SK-N-SH treated with all-trans-retinoic acid at 6 μM for 48 hours (cell line): ENCODE measurements around the gene TPPP.

Experiments
- ATAC-seq: fragments of 200-7000 bp; cut with Tn5 transposase; 3 replicates; pipeline ENCODE4 v1.9.1; 2020; ENCODE audit warnings: mild to moderate bottlenecking, moderate library complexity
- BACH2 ChIP-seq: fragments of 250-450 bp; sonication (Bioruptor Pico); IDR thresholded peaks from 2 replicates; pipeline ENCODE4 v1.9.0; 2021; ENCODE audit warnings: mild to moderate bottlenecking, borderline replicate concordance
- CSDC2 ChIP-seq: fragments of 250-450 bp; sonication (Bioruptor Pico); IDR thresholded peaks from 2 replicates; pipeline ENCODE4 v1.5.0; 2020; ENCODE audit warnings: mild to moderate bottlenecking, moderate library complexity
- ESRRG ChIP-seq: fragments of 250-450 bp; sonication (Bioruptor Pico); IDR thresholded peaks from 2 replicates; pipeline ENCODE4 v1.6.1; 2021; ENCODE audit warnings: mild to moderate bottlenecking
- OSR1 ChIP-seq: fragments of 250-450 bp; sonication (Bioruptor Pico); IDR thresholded peaks from 2 replicates; pipeline ENCODE4 v1.8.0; 2022; ENCODE audit warnings: moderate library complexity, mild to moderate bottlenecking, inconsistent platforms
- PPARA ChIP-seq: fragments of 250-450 bp; sonication (Bioruptor Pico); IDR thresholded peaks from 2 replicates; pipeline ENCODE4 v1.5.0; 2020; ENCODE audit warnings: mild to moderate bottlenecking, borderline replicate concordance
- RARB ChIP-seq: fragments of 250-450 bp; sonication (Bioruptor Pico); IDR thresholded peaks from 2 replicates; pipeline ENCODE4 v1.8.0; 2021; ENCODE audit warnings: mild to moderate bottlenecking, moderate library complexity
- SNAI2 ChIP-seq: fragments of 250-450 bp; sonication (Bioruptor Pico); IDR thresholded peaks from 2 replicates; pipeline ENCODE4 v1.5.0; 2020; ENCODE audit warnings: mild to moderate bottlenecking, moderate library complexity
- TCF4 ChIP-seq: fragments of 250-450 bp; sonication (Bioruptor Pico); IDR thresholded peaks from 2 replicates; pipeline ENCODE4 v1.8.0; 2021; ENCODE audit warnings: mild to moderate bottlenecking, moderate library complexity, borderline replicate concordance
- TOX ChIP-seq: fragments of 250-450 bp; sonication (Bioruptor Pico); IDR thresholded peaks from 2 replicates; pipeline ENCODE4 v1.8.0; 2021; ENCODE audit warnings: mild to moderate bottlenecking, moderate library complexity, borderline replicate concordance
- ZC3H10 ChIP-seq: fragments of 250-450 bp; sonication (Bioruptor Pico); IDR thresholded peaks from 2 replicates; pipeline ENCODE4 v1.5.1; 2021; ENCODE audit warnings: mild to moderate bottlenecking, moderate library complexity
- ZFP3 ChIP-seq: fragments of 250-450 bp; sonication (Bioruptor Pico); IDR thresholded peaks from 2 replicates; pipeline ENCODE4 v1.5.0; 2020; ENCODE audit warnings: mild to moderate bottlenecking, moderate library complexity
- ZFP30 ChIP-seq: fragments of 450-650 bp; formaldehyde crosslinking; IDR thresholded peaks from 2 replicates; pipeline ENCODE4 v1.5.0; 2022; ENCODE audit warnings: mild to moderate bottlenecking, moderate library complexity
- ZNF565 ChIP-seq: fragments of 450-650 bp; formaldehyde crosslinking; conservative IDR thresholded peaks from 2 replicates; pipeline ENCODE4 v1.5.0; 2020; ENCODE audit warnings: low read depth, mild to moderate bottlenecking, moderate library complexity
- ZNF70 ChIP-seq: fragments of 450-650 bp; formaldehyde crosslinking; IDR thresholded peaks from 2 replicates; pipeline ENCODE4 v1.5.0; 2020; ENCODE audit warnings: mild to moderate bottlenecking, moderate library complexity
- ZNF8 ChIP-seq: fragments of 450-650 bp; formaldehyde crosslinking; IDR thresholded peaks from 2 replicates; pipeline ENCODE4 v1.5.0; 2020; ENCODE audit warnings: mild to moderate bottlenecking, moderate library complexity
- TF ChIP-seq, protein P1 (sequence below): fragments of 250-450 bp; sonication (Bioruptor Pico); IDR thresholded peaks from 2 replicates; pipeline ENCODE4 v1.8.0; 2020; ENCODE audit warnings: mild to moderate bottlenecking, moderate library complexity, borderline replicate concordance
- TF ChIP-seq, protein P2 (sequence below): fragments of 250-450 bp; sonication (Bioruptor Pico); IDR thresholded peaks from 2 replicates; pipeline ENCODE4 v1.5.1; 2020; ENCODE audit warnings: low read depth, mild to moderate bottlenecking, moderate library complexity
- TF ChIP-seq, protein P3 (sequence below): fragments of 250-450 bp; sonication (Bioruptor Pico); IDR thresholded peaks from 2 replicates; pipeline ENCODE4 v1.8.0; 2021; ENCODE audit warnings: low read depth, mild to moderate bottlenecking, moderate library complexity, borderline replicate concordance
- TF ChIP-seq, protein P4 (sequence below): fragments of 250-450 bp; sonication (Bioruptor Pico); IDR thresholded peaks from 2 replicates; pipeline ENCODE4 v1.5.1; 2021; ENCODE audit warnings: mild to moderate bottlenecking, moderate library complexity
- TF ChIP-seq, protein P5 (sequence below): fragments of 250-450 bp; sonication (Bioruptor Pico); IDR thresholded peaks from 2 replicates; pipeline ENCODE4 v1.5.0; 2020; ENCODE audit warnings: mild to moderate bottlenecking, moderate library complexity

The TPPP gene

DNA sequence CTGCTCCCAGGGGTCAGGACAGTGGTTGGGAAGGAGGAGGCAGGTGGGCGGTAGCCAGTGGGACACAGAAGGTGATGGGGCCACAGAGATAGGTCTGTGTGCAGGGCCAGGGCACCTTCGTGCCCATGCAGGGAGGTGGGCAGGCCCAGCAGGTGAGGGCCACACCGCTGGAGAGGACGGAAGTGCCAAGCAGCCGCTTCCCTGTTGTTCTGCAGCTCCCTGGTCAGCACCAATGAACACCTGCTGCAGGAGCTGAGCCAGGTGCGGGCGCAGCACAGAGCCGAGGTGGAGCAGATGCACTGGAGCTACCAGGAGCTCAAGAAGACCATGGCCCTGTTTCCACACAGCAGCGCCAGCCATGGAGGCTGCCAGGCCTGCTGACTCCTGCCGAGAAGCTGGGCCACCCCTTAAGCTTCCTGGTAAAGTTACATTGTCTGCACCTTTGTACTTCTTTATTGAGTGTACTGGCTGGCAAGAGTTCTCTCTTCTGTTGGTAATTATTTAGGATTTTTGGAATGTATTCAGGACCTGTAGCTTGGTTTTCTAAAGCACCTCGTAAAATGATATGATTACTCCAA, 40.3 kb downstream of the TPPP start:
- TF ChIP-seq ZNF8 (CRISPR knock-in tag) (no peak), TOX (CRISPR knock-in tag) (no peak), OSR1 (no peak), SNAI2 (CRISPR knock-in tag) (no peak), PPARA (CRISPR knock-in tag) (no peak), ESRRG (CRISPR knock-in tag) (no peak), ZFP30 (no peak), ZC3H10 (no peak), ZNF70 (CRISPR knock-in tag) (no peak), TCF4 (CRISPR knock-in tag) (no peak), ZNF565 (no peak)
- TF ChIP-seq, protein P1, sequence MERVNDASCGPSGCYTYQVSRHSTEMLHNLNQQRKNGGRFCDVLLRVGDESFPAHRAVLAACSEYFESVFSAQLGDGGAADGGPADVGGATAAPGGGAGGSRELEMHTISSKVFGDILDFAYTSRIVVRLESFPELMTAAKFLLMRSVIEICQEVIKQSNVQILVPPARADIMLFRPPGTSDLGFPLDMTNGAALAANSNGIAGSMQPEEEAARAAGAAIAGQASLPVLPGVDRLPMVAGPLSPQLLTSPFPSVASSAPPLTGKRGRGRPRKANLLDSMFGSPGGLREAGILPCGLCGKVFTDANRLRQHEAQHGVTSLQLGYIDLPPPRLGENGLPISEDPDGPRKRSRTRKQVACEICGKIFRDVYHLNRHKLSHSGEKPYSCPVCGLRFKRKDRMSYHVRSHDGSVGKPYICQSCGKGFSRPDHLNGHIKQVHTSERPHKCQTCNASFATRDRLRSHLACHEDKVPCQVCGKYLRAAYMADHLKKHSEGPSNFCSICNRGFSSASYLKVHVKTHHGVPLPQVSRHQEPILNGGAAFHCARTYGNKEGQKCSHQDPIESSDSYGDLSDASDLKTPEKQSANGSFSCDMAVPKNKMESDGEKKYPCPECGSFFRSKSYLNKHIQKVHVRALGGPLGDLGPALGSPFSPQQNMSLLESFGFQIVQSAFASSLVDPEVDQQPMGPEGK (CRISPR knock-in tag), result no peak
- TF ChIP-seq, protein P2, sequence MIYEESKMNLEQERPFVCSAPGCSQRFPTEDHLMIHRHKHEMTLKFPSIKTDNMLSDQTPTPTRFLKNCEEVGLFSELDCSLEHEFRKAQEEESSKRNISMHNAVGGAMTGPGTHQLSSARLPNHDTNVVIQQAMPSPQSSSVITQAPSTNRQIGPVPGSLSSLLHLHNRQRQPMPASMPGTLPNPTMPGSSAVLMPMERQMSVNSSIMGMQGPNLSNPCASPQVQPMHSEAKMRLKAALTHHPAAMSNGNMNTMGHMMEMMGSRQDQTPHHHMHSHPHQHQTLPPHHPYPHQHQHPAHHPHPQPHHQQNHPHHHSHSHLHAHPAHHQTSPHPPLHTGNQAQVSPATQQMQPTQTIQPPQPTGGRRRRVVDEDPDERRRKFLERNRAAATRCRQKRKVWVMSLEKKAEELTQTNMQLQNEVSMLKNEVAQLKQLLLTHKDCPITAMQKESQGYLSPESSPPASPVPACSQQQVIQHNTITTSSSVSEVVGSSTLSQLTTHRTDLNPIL (CRISPR knock-in tag), result no peak
- TF ChIP-seq, protein P3, sequence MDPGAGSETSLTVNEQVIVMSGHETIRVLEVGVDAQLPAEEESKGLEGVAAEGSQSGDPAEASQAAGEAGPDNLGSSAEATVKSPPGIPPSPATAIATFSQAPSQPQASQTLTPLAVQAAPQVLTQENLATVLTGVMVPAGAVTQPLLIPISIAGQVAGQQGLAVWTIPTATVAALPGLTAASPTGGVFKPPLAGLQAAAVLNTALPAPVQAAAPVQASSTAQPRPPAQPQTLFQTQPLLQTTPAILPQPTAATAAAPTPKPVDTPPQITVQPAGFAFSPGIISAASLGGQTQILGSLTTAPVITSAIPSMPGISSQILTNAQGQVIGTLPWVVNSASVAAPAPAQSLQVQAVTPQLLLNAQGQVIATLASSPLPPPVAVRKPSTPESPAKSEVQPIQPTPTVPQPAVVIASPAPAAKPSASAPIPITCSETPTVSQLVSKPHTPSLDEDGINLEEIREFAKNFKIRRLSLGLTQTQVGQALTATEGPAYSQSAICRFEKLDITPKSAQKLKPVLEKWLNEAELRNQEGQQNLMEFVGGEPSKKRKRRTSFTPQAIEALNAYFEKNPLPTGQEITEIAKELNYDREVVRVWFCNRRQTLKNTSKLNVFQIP (CRISPR knock-in tag), result no peak
- TF ChIP-seq, protein P4, sequence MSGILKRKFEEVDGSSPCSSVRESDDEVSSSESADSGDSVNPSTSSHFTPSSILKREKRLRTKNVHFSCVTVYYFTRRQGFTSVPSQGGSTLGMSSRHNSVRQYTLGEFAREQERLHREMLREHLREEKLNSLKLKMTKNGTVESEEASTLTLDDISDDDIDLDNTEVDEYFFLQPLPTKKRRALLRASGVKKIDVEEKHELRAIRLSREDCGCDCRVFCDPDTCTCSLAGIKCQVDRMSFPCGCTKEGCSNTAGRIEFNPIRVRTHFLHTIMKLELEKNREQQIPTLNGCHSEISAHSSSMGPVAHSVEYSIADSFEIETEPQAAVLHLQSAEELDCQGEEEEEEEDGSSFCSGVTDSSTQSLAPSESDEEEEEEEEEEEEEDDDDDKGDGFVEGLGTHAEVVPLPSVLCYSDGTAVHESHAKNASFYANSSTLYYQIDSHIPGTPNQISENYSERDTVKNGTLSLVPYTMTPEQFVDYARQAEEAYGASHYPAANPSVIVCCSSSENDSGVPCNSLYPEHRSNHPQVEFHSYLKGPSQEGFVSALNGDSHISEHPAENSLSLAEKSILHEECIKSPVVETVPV (CRISPR knock-in tag), result no peak
- ATAC-seq, result no peak

DNA sequence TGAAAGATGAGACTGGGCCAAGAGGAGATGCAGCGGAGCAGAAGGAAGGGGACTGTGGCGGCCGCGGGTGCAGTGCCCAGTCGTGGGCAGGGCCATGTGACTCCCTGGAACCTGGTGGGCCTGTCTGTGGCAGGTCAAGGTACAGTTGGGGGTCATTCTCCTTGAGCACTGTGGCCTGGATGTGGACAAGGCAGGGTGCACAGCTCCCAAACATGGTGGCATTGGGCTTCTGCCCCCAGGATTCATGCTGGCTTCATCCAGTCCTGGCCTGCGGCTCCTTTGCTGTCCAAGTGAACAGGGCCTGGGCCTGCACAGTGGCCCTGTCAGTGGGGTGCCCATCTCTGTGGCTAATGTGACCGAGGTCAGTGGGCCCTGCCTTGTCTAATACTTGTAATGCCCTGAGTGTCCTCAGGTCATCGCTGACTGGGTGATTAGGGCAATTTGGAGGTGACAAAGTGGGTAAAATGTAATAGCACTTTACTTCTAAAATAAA, 41.1 kb downstream of the TPPP start:
- ATAC-seq, result no peak
- TF ChIP-seq TOX (CRISPR knock-in tag) (no peak), ZNF565 (no peak), RARB (CRISPR knock-in tag) (no peak), ZFP30 (no peak), ZC3H10 (no peak), OSR1 (no peak), SNAI2 (CRISPR knock-in tag) (no peak), ZNF70 (CRISPR knock-in tag) (no peak), ZNF8 (CRISPR knock-in tag) (no peak), TCF4 (CRISPR knock-in tag) (no peak), ZFP3 (no peak), BACH2 (CRISPR knock-in tag) (no peak), CSDC2 (CRISPR knock-in tag) (no peak)
- TF ChIP-seq, protein P3 (CRISPR knock-in tag), result no peak
- TF ChIP-seq, protein P4 (CRISPR knock-in tag), result no peak
- TF ChIP-seq, protein P5, sequence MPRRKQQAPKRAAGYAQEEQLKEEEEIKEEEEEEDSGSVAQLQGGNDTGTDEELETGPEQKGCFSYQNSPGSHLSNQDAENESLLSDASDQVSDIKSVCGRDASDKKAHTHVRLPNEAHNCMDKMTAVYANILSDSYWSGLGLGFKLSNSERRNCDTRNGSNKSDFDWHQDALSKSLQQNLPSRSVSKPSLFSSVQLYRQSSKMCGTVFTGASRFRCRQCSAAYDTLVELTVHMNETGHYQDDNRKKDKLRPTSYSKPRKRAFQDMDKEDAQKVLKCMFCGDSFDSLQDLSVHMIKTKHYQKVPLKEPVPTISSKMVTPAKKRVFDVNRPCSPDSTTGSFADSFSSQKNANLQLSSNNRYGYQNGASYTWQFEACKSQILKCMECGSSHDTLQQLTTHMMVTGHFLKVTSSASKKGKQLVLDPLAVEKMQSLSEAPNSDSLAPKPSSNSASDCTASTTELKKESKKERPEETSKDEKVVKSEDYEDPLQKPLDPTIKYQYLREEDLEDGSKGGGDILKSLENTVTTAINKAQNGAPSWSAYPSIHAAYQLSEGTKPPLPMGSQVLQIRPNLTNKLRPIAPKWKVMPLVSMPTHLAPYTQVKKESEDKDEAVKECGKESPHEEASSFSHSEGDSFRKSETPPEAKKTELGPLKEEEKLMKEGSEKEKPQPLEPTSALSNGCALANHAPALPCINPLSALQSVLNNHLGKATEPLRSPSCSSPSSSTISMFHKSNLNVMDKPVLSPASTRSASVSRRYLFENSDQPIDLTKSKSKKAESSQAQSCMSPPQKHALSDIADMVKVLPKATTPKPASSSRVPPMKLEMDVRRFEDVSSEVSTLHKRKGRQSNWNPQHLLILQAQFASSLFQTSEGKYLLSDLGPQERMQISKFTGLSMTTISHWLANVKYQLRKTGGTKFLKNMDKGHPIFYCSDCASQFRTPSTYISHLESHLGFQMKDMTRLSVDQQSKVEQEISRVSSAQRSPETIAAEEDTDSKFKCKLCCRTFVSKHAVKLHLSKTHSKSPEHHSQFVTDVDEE, result no peak
- TF ChIP-seq, protein P1 (CRISPR knock-in tag), result no peak
- TF ChIP-seq, protein P2 (CRISPR knock-in tag), result no peak
